ENCODE results near the gene CFL2.

- TF ChIP-seq CTCF (IDR thresholded peaks at IDR 0.05; ENCODE audit: low read depth, low read length) (no peak), EZH2phosphoT487 (IDR thresholded peaks at IDR 0.05; ENCODE audit: low read depth) (no peak)
These were observed 18.9 kb upstream of the CFL2 start for GRCh38 chr14:34733245-34733644.

All from OCI-LY3 (cell line).